Measurements from ENCODE around the gene CACNA1H. TPM values are rescaled to one million over a fixed set of nuclear protein-coding genes. Genes with fewer than 3 reads are reported as not detected.

The CACNA1H gene
- 4.1 TPM for total RNA-seq

GRCh38 chr16:1152651-1153259 lies at the start of gene CACNA1H:
CACNA1H (plus strand) TSS chr16:1153106; CDS start chr16:1153738, 632 bp downstream.
- intact Hi-C loops (cut with DNase I), result no loop called here
- DNase-seq (ENCODE audit: low spot score), result peak; percentile 66
- peak; percentile 27 for ATAC-seq

- intact Hi-C loops (cut with DNase I), result no loop called here
- no peak for ATAC-seq
- no peak for DNase-seq (ENCODE audit: low spot score)
Observed at GRCh38 chr16:1103636-1103980, 49.3 kb upstream of the CACNA1H start.

GRCh38 chr16:1105888-1106620 lies 46.9 kb upstream of the CACNA1H start:
- ATAC-seq, result peak; percentile 45
- intact Hi-C loops (cut with DNase I), result no loop called here
- no peak for DNase-seq (ENCODE audit: low spot score)

GRCh38 chr16:1106659-1107058 lies 46.2 kb upstream of the CACNA1H start:
- no peak for DNase-seq (ENCODE audit: low spot score)
- intact Hi-C loops (cut with DNase I), result no loop called here
- ATAC-seq, result no peak

- intact Hi-C loops (cut with DNase I), result no loop called here
- no peak for DNase-seq (ENCODE audit: low spot score)
- ATAC-seq, result no peak
Observed at GRCh38 chr16:1107141-1107540, 45.8 kb upstream of the CACNA1H start.

GRCh38 chr16:1107731-1108130 lies 45.2 kb upstream of the CACNA1H start:
- DNase-seq (ENCODE audit: low spot score) (no peak), ATAC-seq (no peak)
- intact Hi-C loops (cut with DNase I), result no loop called here

GRCh38 chr16:1108299-1109252 lies 44.3 kb upstream of the CACNA1H start:
- no peak for DNase-seq (ENCODE audit: low spot score)
- intact Hi-C loops (cut with DNase I), result no loop called here
- ATAC-seq, result no peak

- no peak for ATAC-seq
- intact Hi-C loops (cut with DNase I), result no loop called here
- no peak for DNase-seq (ENCODE audit: low spot score)
Observed at GRCh38 chr16:1109648-1110047, 43.3 kb upstream of the CACNA1H start.

GRCh38 chr16:1112506-1113184 lies 40.3 kb upstream of the CACNA1H start:
- intact Hi-C loops (cut with DNase I), result no loop called here
- ATAC-seq, result no peak
- no peak for DNase-seq (ENCODE audit: low spot score)

- no peak for ATAC-seq
- intact Hi-C loops (cut with DNase I), result no loop called here
- DNase-seq (ENCODE audit: low spot score), result no peak
Observed at GRCh38 chr16:1113489-1113888, 39.4 kb upstream of the CACNA1H start.

GRCh38 chr16:1113889-1114526 lies 38.9 kb upstream of the CACNA1H start:
- intact Hi-C loops (cut with DNase I), result no loop called here
- DNase-seq (ENCODE audit: low spot score) (no peak), ATAC-seq (no peak)

- no peak for ATAC-seq
- DNase-seq (ENCODE audit: low spot score), result no peak
- intact Hi-C loops (cut with DNase I), result no loop called here
Observed at GRCh38 chr16:1116693-1117077, 36.2 kb upstream of the CACNA1H start.

GRCh38 chr16:1117176-1117900 lies 35.6 kb upstream of the CACNA1H start:
- no peak for DNase-seq (ENCODE audit: low spot score)
- intact Hi-C loops (cut with DNase I), result no loop called here
- ATAC-seq, result no peak

GRCh38 chr16:1117926-1118325 lies 35.0 kb upstream of the CACNA1H start:
- ATAC-seq, result no peak
- intact Hi-C loops (cut with DNase I), result no loop called here
- DNase-seq (ENCODE audit: low spot score), result no peak

- DNase-seq (ENCODE audit: low spot score), result no peak
- ATAC-seq, result no peak
- intact Hi-C loops (cut with DNase I), result no loop called here
Observed at GRCh38 chr16:1119129-1119528, 33.8 kb upstream of the CACNA1H start.

GRCh38 chr16:1119766-1120576 lies 32.9 kb upstream of the CACNA1H start:
- ATAC-seq (no peak), DNase-seq (ENCODE audit: low spot score) (no peak)
- intact Hi-C loops (cut with DNase I), result no loop called here

GRCh38 chr16:1120577-1120941 lies 32.3 kb upstream of the CACNA1H start:
- intact Hi-C loops (cut with DNase I), result no loop called here
- DNase-seq (ENCODE audit: low spot score) (no peak), ATAC-seq (no peak)

GRCh38 chr16:1121009-1121408 lies 31.9 kb upstream of the CACNA1H start:
- ATAC-seq, result no peak
- no peak for DNase-seq (ENCODE audit: low spot score)
- intact Hi-C loops (cut with DNase I), result no loop called here
